HT-29 (cell line): ENCODE measurements around the gene ZNF382. TPM values are rescaled to one million over a fixed set of nuclear protein-coding genes. Genes with fewer than 3 reads are reported as not detected.

ENCODE experiments used
- DNase-seq: peaks from one replicate; pipeline ENCODE4 v3.0.0-alpha.2; 2015; ENCODE audit warnings: low spot score
- total RNA-seq: library from RNA; depleted of rRNA; stranded (reverse); fragments of >200 nt; shearing (Covaris generic); gene quantifications from 2 replicates; pipeline ENCODE4 v1.2.3, GENCODE V29; 2014; rRNA removed

Gene ZNF382
- total RNA-seq, 1 experiment from 2014 or later = not detected

GRCh38 chr19:36679455-36679854, 74.3 kb downstream of the ZNF382 start:
- no peak for DNase-seq

Other genes with a start within 250 kb of the ZNF382 start
- 0.08 TPM in 2 replicates for gene ZFP14, start 226.1 kb upstream of the ZNF382 start, total RNA-seq
- gene ZFP82, start 186.7 kb upstream of the ZNF382 start, total RNA-seq = not detected in 2 replicates
- 0.05 and 0.16 TPM in 2 replicates for gene ZNF566, start 115.8 kb upstream of the ZNF382 start, total RNA-seq
- 0.13 and 0.31 TPM in 2 replicates for gene ZNF260, start 77.0 kb upstream of the ZNF382 start, total RNA-seq
- 0.25 and 0.44 TPM in 2 replicates for gene ZNF529, start 32.0 kb upstream of the ZNF382 start, total RNA-seq
- gene ZNF461, start 61.5 kb downstream of the ZNF382 start, total RNA-seq = not detected in 2 replicates
- 0.41 and 0.86 TPM in 2 replicates for gene ZNF567, start 82.3 kb downstream of the ZNF382 start, total RNA-seq
- gene ZNF850, start 167.5 kb downstream of the ZNF382 start, total RNA-seq = 0.34 and 0.69 TPM in 2 replicates
- gene ZNF790, start 233.1 kb downstream of the ZNF382 start, total RNA-seq = 0.37 TPM in 1 of 2 replicates, not detected in the other
- gene ZNF345, start 245.6 kb downstream of the ZNF382 start, total RNA-seq = not detected in 2 replicates